HEK293 (cell line): ENCODE data around the gene BAIAP2.

Experiments used
- CTCF ChIA-PET: fragments of 350-600 bp; formaldehyde crosslinking; extraction: SDS; loops from one replicate; lab custom pipeline; 2021; ENCODE audit warnings: antibody characterized with exemption; lab: Yijun Ruan, JAX
- POLR2A ChIA-PET: fragments of 300-600 bp; formaldehyde crosslinking; extraction: SDS; loops from one replicate; lab custom pipeline; 2020; ENCODE audit warnings: antibody characterized with exemption, inconsistent platforms; lab: Yijun Ruan, JAX
- H3K27ac ChIP-seq: fragments of 200-500 bp; sonication (Bioruptor generic); 2 replicates; pipeline ENCODE4 v1.5.1; 2014; ENCODE audit warnings: low read depth, low read length, control low read depth, inconsistent platforms; ENCODE audit errors: extremely low read depth
- H3K36me3 ChIP-seq, 2 experiments: fragments of 200-500 bp in 1 of 2; sonication (Bioruptor generic) in 1 of 2; 1 replicate in 1 of 2; 2 replicates in 1 of 2; pipeline ENCODE4 v1.5.1; 2014 to 2017; ENCODE audit warnings: inconsistent platforms in 2 of 2, low read length in 2 of 2; ENCODE audit not compliant: control insufficient read depth in 2 of 2, insufficient read depth in 1 of 2
- H3K4me1 ChIP-seq: fragments of 200-500 bp; sonication (Bioruptor generic); 2 replicates; pipeline ENCODE4 v1.5.1; 2014; ENCODE audit warnings: mild to moderate bottlenecking, low read length, inconsistent platforms; ENCODE audit not compliant: control insufficient read depth, insufficient read depth
- H3K4me3 ChIP-seq: 2 replicates; pipeline ENCODE4 v1.5.1; 2011; ENCODE audit warnings: low read depth, mild to moderate bottlenecking, control low read depth, low read length, moderate library complexity
- H3K9me3 ChIP-seq: fragments of 200-500 bp; sonication (Bioruptor generic); 2 replicates; pipeline ENCODE4 v1.5.1; 2014; ENCODE audit warnings: low read depth, low read length, inconsistent platforms; ENCODE audit not compliant: control insufficient read depth, insufficient read depth
- GLIS1 ChIP-seq: fragments of 450-650 bp; formaldehyde crosslinking; IDR thresholded peaks from 2 replicates; pipeline ENCODE4 v1.5.1; 2016; ENCODE audit warnings: missing biosample characterization, missing genetic modification characterization
- HIC1 ChIP-seq: fragments of 450-650 bp; formaldehyde crosslinking; IDR thresholded peaks from 2 replicates; pipeline ENCODE4 v1.5.1; 2016; ENCODE audit warnings: missing biosample characterization, missing genetic modification characterization
- PBX3 ChIP-seq: sonication (generic); formaldehyde crosslinking; IDR thresholded peaks from 2 replicates; pipeline ENCODE4 v1.8.1; 2022; ENCODE audit warnings: mild to moderate bottlenecking, moderate library complexity, missing genetic modification reagents
- SCRT2 ChIP-seq: fragments of 450-650 bp; formaldehyde crosslinking; IDR thresholded peaks from 2 replicates; pipeline ENCODE4 v1.5.1; 2016; ENCODE audit warnings: missing biosample characterization, missing genetic modification characterization
- SETDB1 ChIP-seq: IDR thresholded peaks from one replicate; pipeline ENCODE4 v1.6.1; 2017; ENCODE audit warnings: mild to moderate bottlenecking, low read length, moderate library complexity, mixed read lengths; ENCODE audit not compliant: insufficient read length
- ZEB2 ChIP-seq: fragments of 450-650 bp; formaldehyde crosslinking; IDR thresholded peaks from 2 replicates; pipeline ENCODE4 v1.5.1; 2016; ENCODE audit warnings: missing biosample characterization, missing genetic modification characterization
- ZIC2 ChIP-seq: fragments of 450-650 bp; formaldehyde crosslinking; IDR thresholded peaks from 2 replicates; pipeline ENCODE4 v1.5.1; 2016; ENCODE audit warnings: missing biosample characterization, missing genetic modification characterization
- ZNF140 ChIP-seq: fragments of 450-650 bp; formaldehyde crosslinking; IDR thresholded peaks from 2 replicates; pipeline ENCODE4 v1.5.1; 2016; ENCODE audit warnings: missing biosample characterization, missing genetic modification characterization
- ZNF398 ChIP-seq: fragments of 450-650 bp; formaldehyde crosslinking; IDR thresholded peaks from 2 replicates; pipeline ENCODE4 v1.5.1; 2017; ENCODE audit warnings: missing biosample characterization, missing genetic modification characterization
- ZNF488 ChIP-seq: fragments of 450-650 bp; formaldehyde crosslinking; IDR thresholded peaks from 2 replicates; pipeline ENCODE4 v1.5.1; 2016; ENCODE audit warnings: missing biosample characterization, missing genetic modification characterization
- ZNF548 ChIP-seq: fragments of 450-650 bp; formaldehyde crosslinking; IDR thresholded peaks from 2 replicates; pipeline ENCODE4 v1.5.1; 2016; ENCODE audit warnings: missing biosample characterization, missing genetic modification characterization
- ZNF580 ChIP-seq: fragments of 450-650 bp; formaldehyde crosslinking; IDR thresholded peaks from 2 replicates; pipeline ENCODE4 v1.5.1; 2016; ENCODE audit warnings: missing biosample characterization, missing genetic modification characterization
- ZNF585B ChIP-seq: fragments of 450-650 bp; formaldehyde crosslinking; IDR thresholded peaks from 2 replicates; pipeline ENCODE4 v1.5.1; 2016; ENCODE audit warnings: missing biosample characterization, missing genetic modification characterization
- ZNF610 ChIP-seq: fragments of 450-650 bp; formaldehyde crosslinking; IDR thresholded peaks from 2 replicates; pipeline ENCODE4 v1.5.1; 2016; ENCODE audit warnings: missing biosample characterization, missing genetic modification characterization, borderline replicate concordance
- ZNF76 ChIP-seq: fragments of 450-650 bp; formaldehyde crosslinking; IDR thresholded peaks from 2 replicates; pipeline ENCODE4; 2016; ENCODE audit warnings: low read depth, missing biosample characterization, missing genetic modification characterization, borderline replicate concordance
- ZSCAN30 ChIP-seq: fragments of 450-650 bp; IDR thresholded peaks from 2 replicates; pipeline ENCODE4 v1.5.1; 2018; ENCODE audit warnings: missing biosample characterization, mild to moderate bottlenecking, missing genetic modification characterization, moderate library complexity

Gene BAIAP2

GRCh38 chr17:81010935-81011334 is 24.0 kb upstream of the BAIAP2 start:
- Histone ChIP-seq H3K9me3 (no peaks in the 10 kb centered on the region), H3K4me3 (no peak overlapping the region), H3K36me3 (no peaks in the 10 kb centered on the region), H3K4me1 (no peaks in the 10 kb centered on the region), H3K27ac (no peak overlapping the region)
- TF ChIP-seq ZNF488 (tag by site-specific recombination), result no peak
- TF ChIP-seq PBX3 (CRISPR knock-in tag), result no peak
- peak; percentile 81 for TF ChIP-seq SETDB1
- ChIA-PET CTCF (interaction anchor here (0.7 to 1.2 kb wide), 4 partner anchors 13 to 91 kb away, joined by 3 to 5 read pairs (median 4); no protein-coding TSS in a partner anchor), POLR2A (interaction anchor here (0.6 kb wide), 1 partner anchor 298 kb away, joined by 6 read pairs; no protein-coding TSS in a partner anchor)

- Histone ChIP-seq H3K36me3 (no peaks in the 10 kb centered on the region), H3K4me1 (no peaks in the 10 kb centered on the region), H3K9me3 (no peaks in the 10 kb centered on the region), H3K4me3 (no peak overlapping the region), H3K27ac (no peak overlapping the region)
- CTCF ChIA-PET, result interaction anchor here (1.2 to 2.3 kb wide), 3 partner anchors 12 to 90 kb away, joined by 3 to 13 read pairs (median 6); no protein-coding TSS in a partner anchor
- POLR2A ChIA-PET, result interaction anchor here (0.6 to 0.8 kb wide), 2 partner anchors 10 to 33 kb away, joined by 3 read pairs; no protein-coding TSS in a partner anchor
- TF ChIP-seq ZNF610 (tag by site-specific recombination), result peak; percentile 61; the same call in 1 of the 2 replicates
- no peak for TF ChIP-seq ZEB2
- TF ChIP-seq ZNF580 (tag by site-specific recombination), result no peak
These were observed 23.0 kb upstream of the BAIAP2 start for GRCh38 chr17:81011951-81012350.

GRCh38 chr17:81012574-81013447 is 22.1 kb upstream of the BAIAP2 start:
- H3K9me3 ChIP-seq, result no peaks in the 10 kb centered on the region
- POLR2A ChIA-PET, result interaction anchor here (0.7 to 0.8 kb wide), 2 partner anchors 10 to 17 kb away, joined by 3 to 4 read pairs; no protein-coding TSS in a partner anchor
- TF ChIP-seq ZNF398 (tag by site-specific recombination) (no peak), ZSCAN30 (tag by site-specific recombination) (0 out of 2 replicates have a peak, but pooled peaks have one; percentile 39), ZNF548 (tag by site-specific recombination) (no peak), ZNF140 (no peak), SCRT2 (tag by site-specific recombination) (peak; percentile 65), ZNF76 (tag by site-specific recombination) (no peak), GLIS1 (peak; percentile 88), HIC1 (tag by site-specific recombination) (0 out of 2 replicates have a peak, but pooled peaks have one; percentile 23), ZNF585B (peak; percentile 96), ZIC2 (peak; percentile 98)
- TF ChIP-seq, all 188 proteins: peak for 6
- no peak overlapping the region for H3K4me3 ChIP-seq
- no peak overlapping the region for H3K27ac ChIP-seq
- H3K4me1 ChIP-seq, result no peaks in the 10 kb centered on the region
- no peaks in the 10 kb centered on the region for H3K36me3 ChIP-seq
- CTCF ChIA-PET, result interaction anchor here (0.7 to 2.3 kb wide), 5 partner anchors 10 to 188 kb away, joined by 3 to 13 read pairs (median 4); no protein-coding TSS in a partner anchor
